IMR-90 (cell line): ENCODE results near the gene OGG1. TPM values are rescaled to one million over a fixed set of nuclear protein-coding genes. Genes with fewer than 3 reads are reported as not detected.

Source experiments
- CEBPB ChIP-seq: IDR thresholded peaks from 2 replicates; pipeline ENCODE4 v1.6.1; 2012; ENCODE audit warnings: low read depth, low read length, improper control_type of control experiment
- CHD1 ChIP-seq: IDR thresholded peaks from 2 replicates; pipeline ENCODE4 v1.6.1; 2012; ENCODE audit warnings: low read depth, low read length, improper control_type of control experiment
- ELK1 ChIP-seq: fragments of 150-350 bp; IDR thresholded peaks from 2 replicates; pipeline ENCODE4 v1.6.1; 2016; ENCODE audit warnings: low read depth, mild to moderate bottlenecking, low read length, moderate library complexity, borderline replicate concordance
- FOS ChIP-seq: fragments of 150-350 bp; IDR thresholded peaks from 2 replicates; pipeline ENCODE4 v1.6.1; 2016; ENCODE audit warnings: low read depth, low read length
- MAZ ChIP-seq: IDR thresholded peaks from 2 replicates; pipeline ENCODE4 v1.6.1; 2012; ENCODE audit warnings: low read depth, mild to moderate bottlenecking, low read length, improper control_type of control experiment, moderate library complexity, borderline replicate concordance
- POLR2A ChIP-seq: IDR thresholded peaks from 2 replicates; pipeline ENCODE4 v1.6.1; 2012; ENCODE audit warnings: mild to moderate bottlenecking, low read depth, low read length
- RAD21 ChIP-seq: IDR thresholded peaks from 2 replicates; pipeline ENCODE4 v1.6.1; 2012; ENCODE audit warnings: low read length, improper control_type of control experiment
- RFX5 ChIP-seq: IDR thresholded peaks from 2 replicates; pipeline ENCODE4 v1.8.0; 2012; ENCODE audit warnings: low read depth, mild to moderate bottlenecking, low read length, moderate library complexity
- polyA plus RNA-seq, 3 experiments: library from polyadenylated mRNA; depleted of rRNA; stranded (reverse); fragments of >200 nt; gene quantifications; 2 replicates each; pipeline ENCODE4 v1.2.3, GENCODE V29; 2012; ENCODE audit warnings: low replicate concordance in 1 of 3
- total RNA-seq: library from RNA; depleted of rRNA; stranded (reverse); fragments of >200 nt; gene quantifications from 2 replicates; pipeline ENCODE4 v1.2.3, GENCODE V29; 2012

Gene OGG1
- total and polyA plus RNA-seq, 2 of the 4 experiments (the other 2 are of a cell fraction): 14.9 to 25.6 TPM

GRCh38 chr3:9779075-9779593 is 29.4 kb downstream of the OGG1 start (continued):
- TF ChIP-seq ELK1: no peak
- no peak for TF ChIP-seq POLR2A
- TF ChIP-seq CEBPB: no peak
- no peak for TF ChIP-seq RFX5
- no peak for TF ChIP-seq FOS
- no peak for TF ChIP-seq RAD21
- TF ChIP-seq MAZ: no peak
- TF ChIP-seq CHD1: no peak
